Nasal cavity respiratory epithelium epithelial cell of viscerocranial mucosa (primary cell): Measurements from ENCODE around the gene DUSP16. TPM values are rescaled to one million over a fixed set of nuclear protein-coding genes. Genes with fewer than 3 reads are reported as not detected.

ENCODE experiments used
- total RNA-seq: library from RNA; depleted of rRNA; stranded (reverse); fragments of >200 nt; gene quantifications from 2 replicates; pipeline ENCODE4 v1.2.3, GENCODE V29; 2014

DUSP16 gene, protein sequence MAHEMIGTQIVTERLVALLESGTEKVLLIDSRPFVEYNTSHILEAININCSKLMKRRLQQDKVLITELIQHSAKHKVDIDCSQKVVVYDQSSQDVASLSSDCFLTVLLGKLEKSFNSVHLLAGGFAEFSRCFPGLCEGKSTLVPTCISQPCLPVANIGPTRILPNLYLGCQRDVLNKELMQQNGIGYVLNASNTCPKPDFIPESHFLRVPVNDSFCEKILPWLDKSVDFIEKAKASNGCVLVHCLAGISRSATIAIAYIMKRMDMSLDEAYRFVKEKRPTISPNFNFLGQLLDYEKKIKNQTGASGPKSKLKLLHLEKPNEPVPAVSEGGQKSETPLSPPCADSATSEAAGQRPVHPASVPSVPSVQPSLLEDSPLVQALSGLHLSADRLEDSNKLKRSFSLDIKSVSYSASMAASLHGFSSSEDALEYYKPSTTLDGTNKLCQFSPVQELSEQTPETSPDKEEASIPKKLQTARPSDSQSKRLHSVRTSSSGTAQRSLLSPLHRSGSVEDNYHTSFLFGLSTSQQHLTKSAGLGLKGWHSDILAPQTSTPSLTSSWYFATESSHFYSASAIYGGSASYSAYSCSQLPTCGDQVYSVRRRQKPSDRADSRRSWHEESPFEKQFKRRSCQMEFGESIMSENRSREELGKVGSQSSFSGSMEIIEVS
- 17.4 and 25.6 TPM in 2 replicates for total RNA-seq

DNA sequence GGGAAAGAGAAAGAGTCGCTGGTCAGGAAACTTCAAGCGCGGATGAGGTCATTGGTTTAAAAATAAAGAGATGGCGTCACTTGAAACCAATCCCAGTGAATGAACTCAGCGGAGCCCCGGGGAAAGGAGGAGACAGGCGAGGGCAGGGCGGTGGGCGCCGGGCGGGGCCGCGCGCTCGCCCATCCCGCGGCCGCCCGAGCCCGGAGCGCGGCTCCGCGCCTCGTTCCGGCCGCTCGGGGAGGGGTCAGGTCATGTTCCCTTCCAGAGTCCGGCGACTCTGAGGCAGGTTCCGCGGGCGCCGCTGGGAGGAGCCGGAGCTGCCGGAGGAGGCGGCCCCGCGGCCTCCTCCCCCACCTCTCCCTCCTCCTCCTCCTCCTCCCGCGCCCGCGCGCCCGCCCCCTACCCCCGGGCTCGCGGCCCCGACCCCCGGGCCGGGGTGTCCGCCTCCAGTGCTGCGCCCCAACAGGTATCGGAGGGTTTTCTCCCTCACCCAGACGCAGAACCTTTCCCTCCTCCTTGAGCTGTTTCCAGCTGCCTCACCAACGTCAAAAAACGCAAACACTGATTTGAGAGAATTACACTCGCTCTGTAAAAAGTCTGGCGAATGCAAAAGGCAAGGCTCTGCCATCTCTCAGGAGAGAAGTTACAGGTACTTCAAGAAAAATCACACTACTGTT, at the start of gene DUSP16:
Gene DUSP16 (minus strand): TSS at position 279 of the 677 bp plus-strand sequence. CDS start 41,765 bp downstream, outside the sequence.

DNA sequence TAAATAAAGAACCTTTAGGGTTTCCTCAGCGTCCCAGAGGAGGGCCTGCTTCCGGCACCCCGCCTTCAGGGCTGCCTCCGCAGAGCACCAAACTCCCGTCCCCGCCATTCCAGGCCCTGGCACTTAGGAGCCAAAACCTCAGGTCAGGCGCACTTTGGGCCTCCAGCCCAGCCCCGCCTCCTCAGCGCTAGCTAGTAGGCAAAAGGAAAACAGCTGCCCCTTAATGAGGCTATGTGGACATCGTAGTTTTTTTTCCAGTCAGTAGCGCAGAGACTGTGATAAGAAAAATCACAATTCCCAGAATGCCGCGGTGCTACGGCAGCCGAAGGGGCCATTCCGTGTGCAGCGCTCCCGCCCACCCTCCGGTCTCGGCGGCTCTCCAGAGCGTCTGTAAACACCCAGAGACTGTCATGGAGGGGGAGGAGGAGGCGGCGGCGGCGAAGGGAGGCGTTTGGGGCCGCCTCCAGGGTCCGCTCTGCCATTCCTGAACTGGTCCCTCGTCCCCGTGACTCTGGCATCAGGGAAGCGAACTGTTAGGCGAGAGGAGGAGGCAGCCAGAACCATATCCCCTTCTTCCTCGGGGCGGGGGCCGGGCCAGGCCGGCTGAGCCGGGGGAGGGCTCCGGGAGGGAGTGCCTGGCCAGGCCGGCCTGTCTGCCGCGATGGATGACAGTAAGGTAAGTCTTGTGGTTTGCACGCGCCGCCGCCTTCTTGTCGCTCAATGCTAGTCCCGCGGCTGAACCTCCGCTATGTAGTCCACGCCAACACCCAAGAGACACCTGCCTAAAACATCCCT, 49.0 kb upstream of the DUSP16 start, which contains the start of gene CREBL2:
Gene CREBL2 (plus strand): TSS at position 365 of the 795 bp plus-strand sequence. CDS start 297 bp downstream, at position 662.

Other genes starting within 250 kb of the DUSP16 start
- 1.2 and 2.7 TPM in 2 replicates for gene MANSC1, start 212.6 kb downstream of the DUSP16 start, total RNA-seq
- 8.2 and 14.9 TPM in 2 replicates for gene BORCS5, start 205.8 kb downstream of the DUSP16 start, total RNA-seq
- 19.5 and 27.9 TPM in 2 replicates for gene CREBL2, start 49.0 kb upstream of the DUSP16 start, total RNA-seq
- not detected in 2 replicates for gene GPR19, start 133.3 kb upstream of the DUSP16 start, total RNA-seq
- gene CDKN1B, start 154.5 kb upstream of the DUSP16 start, total RNA-seq: 24.1 and 73.1 TPM in 2 replicates
- gene APOLD1, start 222.8 kb upstream of the DUSP16 start, total RNA-seq: 2.1 and 4.1 TPM in 2 replicates